ENCODE measurements around the gene KCNG3. TPM values are rescaled to one million over a fixed set of nuclear protein-coding genes. Genes with fewer than 3 reads are reported as not detected.

KCNG3 gene
- total RNA-seq, 1 experiment from 2014 or later: 1.3 TPM

DNA sequence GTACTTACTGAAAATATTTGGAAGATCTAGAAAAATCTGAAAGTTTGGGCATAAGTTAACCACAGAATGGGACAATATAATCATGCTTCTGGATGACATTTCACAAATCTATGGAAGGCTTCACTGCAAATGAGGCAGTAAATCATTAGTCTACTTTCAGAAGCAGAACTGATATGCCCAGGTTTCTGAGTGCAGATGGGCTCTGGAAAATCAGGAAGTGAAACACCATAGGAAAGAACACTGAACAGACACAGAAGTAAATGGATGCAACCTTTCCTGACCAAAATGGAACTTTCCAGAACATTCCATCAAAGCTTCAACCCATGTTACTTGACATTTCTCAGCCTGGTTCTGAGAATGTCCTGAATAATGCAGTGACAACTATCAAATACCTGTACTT, 55.1 kb downstream of the KCNG3 start:
- H3K9me3 ChIP-seq (ENCODE audit: insufficient read depth, low read depth): no peaks in the 10 kb centered on the region
- no peaks in the 10 kb centered on the region for H3K4me1 ChIP-seq (replicated peaks; ENCODE audit: insufficient read depth)
- H3K9me2 ChIP-seq (ENCODE audit: insufficient read depth): no peaks in the 10 kb centered on the region
- TF ChIP-seq CTCF (conservative IDR thresholded peaks at IDR 0.05) (no peak), EZH2 (IDR thresholded peaks at IDR 0.05; ENCODE audit: low read depth) (no peak)
- no peaks in the 10 kb centered on the region for H3F3A ChIP-seq (ENCODE audit: insufficient read depth, low read depth)
- intact Hi-C loops (cut with micrococcal nuclease; ENCODE audit: unreplicated experiment): no loop called here
- POLR2A ChIA-PET (ENCODE audit: unreplicated experiment): interaction anchor here (0.6 kb wide), 1 partner anchor 12 kb away, joined by 6 read pairs; no protein-coding TSS in a partner anchor
- H3K27me3 ChIP-seq (ENCODE audit: insufficient read depth, low read depth): no peaks in the 10 kb centered on the region
- H3K36me3 ChIP-seq (ENCODE audit: low read depth): no peaks in the 10 kb centered on the region
- no peak for DNase-seq
- H3K4me3 ChIP-seq: no peak overlapping the region
- CTCF ChIA-PET: no interaction called here
- no peak overlapping the region for H3K4me2 ChIP-seq
- no peaks in the 10 kb centered on the region for H3K79me2 ChIP-seq (ENCODE audit: low read depth)
- no peaks in the 10 kb centered on the region for H4K20me1 ChIP-seq (ENCODE audit: insufficient read depth)
- H2AFZ ChIP-seq: no peak overlapping the region
- H3K27ac ChIP-seq: no peak overlapping the region
- BruUV-seq (replicated peaks): no TSS peak

- intact Hi-C loops (cut with micrococcal nuclease; ENCODE audit: unreplicated experiment): no loop called here
- ChIA-PET CTCF (no interaction called here), POLR2A (ENCODE audit: unreplicated experiment) (no interaction called here)
- Histone ChIP-seq H3F3A (ENCODE audit: insufficient read depth, low read depth) (no peaks in the 10 kb centered on the region), H3K9me3 (ENCODE audit: insufficient read depth, low read depth) (no peaks in the 10 kb centered on the region), H4K20me1 (ENCODE audit: insufficient read depth) (no peaks in the 10 kb centered on the region), H3K27ac (no peak overlapping the region), H3K4me3 (no peak overlapping the region), H3K4me2 (no peak overlapping the region), H3K27me3 (ENCODE audit: insufficient read depth, low read depth) (no peaks in the 10 kb centered on the region), H3K79me2 (ENCODE audit: low read depth) (no peaks in the 10 kb centered on the region), H3K4me1 (replicated peaks; ENCODE audit: insufficient read depth) (no peaks in the 10 kb centered on the region), H3K9me2 (ENCODE audit: insufficient read depth) (no peaks in the 10 kb centered on the region), H3K36me3 (ENCODE audit: low read depth) (no peaks in the 10 kb centered on the region), H2AFZ (no peak overlapping the region)
- TF ChIP-seq EZH2 (IDR thresholded peaks at IDR 0.05; ENCODE audit: low read depth) (no peak), CTCF (conservative IDR thresholded peaks at IDR 0.05) (no peak)
- DNase-seq: no peak
- no TSS peak for BruUV-seq (replicated peaks)
These were observed 57.4 kb downstream of the KCNG3 start for GRCh38 chr2:42436370-42436769.

- Histone ChIP-seq H3K4me1 (replicated peaks; ENCODE audit: insufficient read depth) (no peaks in the 10 kb centered on the region), H3K36me3 (ENCODE audit: low read depth) (no peaks in the 10 kb centered on the region), H3K4me2 (no peak overlapping the region), H3K27ac (no peak overlapping the region), H3F3A (ENCODE audit: insufficient read depth, low read depth) (no peaks in the 10 kb centered on the region), H3K79me2 (ENCODE audit: low read depth) (no peaks in the 10 kb centered on the region), H2AFZ (no peak overlapping the region), H3K9me3 (ENCODE audit: insufficient read depth, low read depth) (no peaks in the 10 kb centered on the region), H3K27me3 (ENCODE audit: insufficient read depth, low read depth) (no peaks in the 10 kb centered on the region), H3K4me3 (no peak overlapping the region), H4K20me1 (ENCODE audit: insufficient read depth) (no peaks in the 10 kb centered on the region), H3K9me2 (ENCODE audit: insufficient read depth) (no peaks in the 10 kb centered on the region)
- ChIA-PET CTCF (no interaction called here), POLR2A (ENCODE audit: unreplicated experiment) (no interaction called here)
- intact Hi-C loops (cut with micrococcal nuclease; ENCODE audit: unreplicated experiment): no loop called here
- BruUV-seq (replicated peaks): no TSS peak
- DNase-seq: no peak
- TF ChIP-seq EZH2 (IDR thresholded peaks at IDR 0.05; ENCODE audit: low read depth) (no peak), CTCF (conservative IDR thresholded peaks at IDR 0.05) (no peak)
These were observed 58.2 kb downstream of the KCNG3 start for GRCh38 chr2:42435628-42436027.

Data from PC-9 (cell line).